Peyer's patch (tissue), 4 donors: Measurements from ENCODE around the gene SCAMP1. TPM values are rescaled to one million over a fixed set of nuclear protein-coding genes. Genes with fewer than 3 reads are reported as not detected.

Source experiments
- DNase-seq, 3 donors: peaks; one replicate each; pipeline ENCODE4 v3.0.0-alpha.2; 2017 to 2019
- H3K27ac ChIP-seq, 4 donors: fragments of 200-600 bp; sonication (generic); one replicate each; pipeline ENCODE4 v1.5.1; 2016 to 2019
- H3K27me3 ChIP-seq, 2 donors: fragments of 200-600 bp; sonication (generic); one replicate each; pipeline ENCODE4 v1.5.1; 2019
- H3K36me3 ChIP-seq, 3 donors: fragments of 200-600 bp; sonication (generic); one replicate each; pipeline ENCODE4 v1.5.1; 2016 to 2019
- H3K4me1 ChIP-seq, 4 donors: fragments of 200-600 bp; sonication (generic); one replicate each; pipeline ENCODE4 v1.5.1; 2016 to 2019
- H3K4me3 ChIP-seq, 4 donors: fragments of 200-600 bp; sonication (generic); 1 replicate in 3 of 4; 2 replicates in 1 of 4; pipeline ENCODE4 v1.5.1; 2016 to 2019; ENCODE audit warnings: mild to moderate bottlenecking in 1 of 4
- H3K9me3 ChIP-seq, 4 donors: fragments of 200-600 bp; sonication (generic); one replicate each; pipeline ENCODE4 v1.5.1; 2016 to 2019; ENCODE audit warnings: mild to moderate bottlenecking in 1 of 4
- POLR2A ChIP-seq, 2 donors: fragments of 450-650 bp; IDR thresholded peaks; one replicate each; pipeline ENCODE4 v1.5.1; 2017; ENCODE audit warnings: antibody characterized with exemption in 2 of 2, mild to moderate bottlenecking in 2 of 2, moderate library complexity in 2 of 2
- total RNA-seq, 4 donors: library from RNA; depleted of rRNA; stranded (reverse); fragments of >200 nt; gene quantifications; one replicate each; pipeline ENCODE4 v1.1.0, GENCODE V29; 2016
- TF ChIP-seq, protein P1 (sequence below), 6 experiments: fragments of 450-650 bp in 4 of 6; fragments of 200-600 bp in 2 of 6; sonication (generic) in 1 of 6; IDR thresholded peaks; one replicate each; pipeline ENCODE4 v1.5.1; 2017 to 2019; ENCODE audit warnings: antibody characterized with exemption in 6 of 6, mild to moderate bottlenecking in 3 of 6, moderate library complexity in 1 of 6

Gene SCAMP1
- total RNA-seq, 4 donors from 2014 or later = 10.6 to 17.3 (median 11.5) TPM

DNA sequence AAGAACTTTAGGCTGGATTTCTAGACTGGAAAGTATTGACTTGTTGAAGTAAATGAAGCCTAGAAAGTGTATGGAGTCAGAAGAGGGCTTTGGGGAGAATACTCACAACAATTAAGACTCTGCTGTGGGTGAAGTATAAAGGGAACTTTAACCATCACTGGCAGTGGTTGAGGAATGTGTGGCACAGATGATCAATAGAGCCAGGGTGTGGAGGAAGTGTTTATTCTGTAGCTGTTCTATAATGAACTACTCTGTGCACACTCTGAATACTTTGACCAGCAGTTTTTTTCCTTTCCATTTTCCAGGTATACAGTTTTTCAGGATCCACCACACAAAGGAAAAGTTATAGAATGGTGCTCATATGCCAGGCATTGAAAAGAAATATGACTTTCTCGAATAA lies 106.7 kb downstream of the SCAMP1 start:
- Histone ChIP-seq H3K4me3 (no peak overlapping the region), H3K27ac (no peak overlapping the region), H3K4me1 (no peaks in the 10 kb centered on the region), H3K36me3 (no peaks in the 10 kb centered on the region), H3K9me3 (no peaks in the 10 kb centered on the region), H3K27me3 (no peaks in the 10 kb centered on the region)
- DNase-seq = no peak
- no peak for TF ChIP-seq POLR2A (IDR thresholded peaks at IDR 0.05)
- TF ChIP-seq, protein P1, sequence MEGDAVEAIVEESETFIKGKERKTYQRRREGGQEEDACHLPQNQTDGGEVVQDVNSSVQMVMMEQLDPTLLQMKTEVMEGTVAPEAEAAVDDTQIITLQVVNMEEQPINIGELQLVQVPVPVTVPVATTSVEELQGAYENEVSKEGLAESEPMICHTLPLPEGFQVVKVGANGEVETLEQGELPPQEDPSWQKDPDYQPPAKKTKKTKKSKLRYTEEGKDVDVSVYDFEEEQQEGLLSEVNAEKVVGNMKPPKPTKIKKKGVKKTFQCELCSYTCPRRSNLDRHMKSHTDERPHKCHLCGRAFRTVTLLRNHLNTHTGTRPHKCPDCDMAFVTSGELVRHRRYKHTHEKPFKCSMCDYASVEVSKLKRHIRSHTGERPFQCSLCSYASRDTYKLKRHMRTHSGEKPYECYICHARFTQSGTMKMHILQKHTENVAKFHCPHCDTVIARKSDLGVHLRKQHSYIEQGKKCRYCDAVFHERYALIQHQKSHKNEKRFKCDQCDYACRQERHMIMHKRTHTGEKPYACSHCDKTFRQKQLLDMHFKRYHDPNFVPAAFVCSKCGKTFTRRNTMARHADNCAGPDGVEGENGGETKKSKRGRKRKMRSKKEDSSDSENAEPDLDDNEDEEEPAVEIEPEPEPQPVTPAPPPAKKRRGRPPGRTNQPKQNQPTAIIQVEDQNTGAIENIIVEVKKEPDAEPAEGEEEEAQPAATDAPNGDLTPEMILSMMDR (IDR thresholded peaks at IDR 0.05) = no peak

DNA sequence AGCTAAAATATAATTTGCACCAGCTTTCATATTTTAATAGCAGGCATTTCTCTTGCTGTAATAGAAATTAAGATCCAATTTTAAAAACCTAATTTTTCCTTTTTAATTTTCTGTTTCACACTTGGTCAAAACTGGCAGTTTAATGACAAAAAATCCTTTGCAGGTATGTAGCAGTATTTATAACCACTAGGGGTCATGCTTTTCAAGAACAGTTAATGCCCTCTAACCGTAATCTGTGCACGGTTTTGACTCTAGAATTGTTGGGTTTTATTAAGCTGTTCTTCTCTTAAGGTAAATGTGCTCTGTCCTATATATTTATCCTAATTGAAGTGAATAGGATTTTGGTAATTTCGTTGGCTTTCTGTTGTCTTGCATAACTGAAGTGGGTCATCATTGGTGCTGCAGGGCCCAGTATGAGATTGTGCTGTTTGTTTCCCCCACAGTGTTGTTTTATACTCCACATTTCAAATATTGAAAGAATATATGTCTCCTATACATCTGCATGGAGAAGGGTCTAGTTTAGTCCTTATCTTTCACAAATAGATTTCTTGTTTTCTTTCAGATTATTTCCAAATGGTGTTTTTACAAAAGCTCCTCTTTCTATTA lies 107.4 kb downstream of the SCAMP1 start:
- no peaks in the 10 kb centered on the region for H3K36me3 ChIP-seq
- no peak overlapping the region for H3K4me3 ChIP-seq
- TF ChIP-seq, protein P1 (IDR thresholded peaks at IDR 0.05) = peak; percentile 55 to 85 (median 78)
- TF ChIP-seq POLR2A (IDR thresholded peaks at IDR 0.05) = no peak
- H3K4me1 ChIP-seq = no peaks in the 10 kb centered on the region
- H3K27ac ChIP-seq = no peak overlapping the region
- no peaks in the 10 kb centered on the region for H3K9me3 ChIP-seq
- H3K27me3 ChIP-seq = no peaks in the 10 kb centered on the region
- no peak for DNase-seq

DNA sequence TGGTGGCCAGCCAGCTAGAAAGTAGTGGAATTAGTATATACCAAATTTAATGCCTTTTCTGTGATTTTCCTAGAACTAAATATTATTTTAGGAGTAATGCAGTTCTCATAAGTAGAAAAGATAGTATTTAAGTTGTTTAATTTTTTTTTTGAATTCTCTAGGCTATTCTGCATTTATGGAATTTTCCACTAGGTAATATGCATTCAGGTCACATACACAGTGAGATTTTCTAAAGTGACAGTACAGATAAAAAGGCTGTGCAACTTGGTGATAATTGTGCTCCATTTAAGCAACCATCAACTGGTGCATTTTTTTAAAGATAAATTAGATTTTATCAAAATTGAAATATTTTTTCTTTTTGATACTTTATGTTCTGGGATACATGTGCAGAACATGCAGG lies 111.5 kb downstream of the SCAMP1 start:
- H3K36me3 ChIP-seq = peaks cover 0 to 7% (median 0%) of the 10 kb centered on the region in 3 donors
- H3K9me3 ChIP-seq = no peaks in the 10 kb centered on the region
- H3K4me3 ChIP-seq = no peak overlapping the region
- no peaks in the 10 kb centered on the region for H3K4me1 ChIP-seq
- no peak overlapping the region for H3K27ac ChIP-seq
- TF ChIP-seq, protein P1 (IDR thresholded peaks at IDR 0.05) = no peak
- no peak for TF ChIP-seq POLR2A (IDR thresholded peaks at IDR 0.05)
- no peak for DNase-seq
- no peaks in the 10 kb centered on the region for H3K27me3 ChIP-seq

DNA sequence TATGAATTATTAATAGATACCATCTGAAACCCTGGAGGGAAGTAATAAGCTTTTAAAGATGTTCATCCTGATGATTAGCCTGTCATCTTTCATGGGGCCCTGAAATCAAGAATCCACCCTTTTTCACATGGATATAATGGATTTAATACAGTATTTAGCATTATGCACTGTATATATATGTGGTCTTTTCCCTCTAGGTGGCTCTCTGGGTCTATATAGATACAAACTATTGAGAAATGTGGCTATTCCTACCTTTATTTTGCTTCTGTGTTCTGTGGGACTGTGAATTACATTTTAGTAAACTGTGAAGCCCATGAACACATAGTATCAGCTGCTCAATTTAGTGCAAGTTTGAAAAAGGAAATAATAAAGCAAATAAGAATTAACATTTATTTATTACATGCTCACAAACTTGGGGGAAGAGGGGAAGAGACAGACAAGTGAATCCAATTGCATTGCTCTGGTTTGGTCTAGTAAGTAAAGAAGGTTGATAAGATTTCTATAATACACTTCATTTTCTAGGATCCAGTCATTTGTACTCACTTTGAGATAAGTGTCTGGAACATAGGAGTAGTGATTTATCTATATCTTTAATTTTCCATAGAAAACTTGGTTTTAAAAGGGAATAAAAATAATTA lies 112.2 kb downstream of the SCAMP1 start:
- Histone ChIP-seq H3K36me3 (peaks cover 0 to 7% (median 0%) of the 10 kb centered on the region in 3 donors), H3K27me3 (no peaks in the 10 kb centered on the region), H3K4me3 (no peak overlapping the region), H3K4me1 (no peaks in the 10 kb centered on the region), H3K27ac (no peak overlapping the region), H3K9me3 (no peaks in the 10 kb centered on the region)
- no peak for DNase-seq
- TF ChIP-seq POLR2A (IDR thresholded peaks at IDR 0.05) = no peak
- TF ChIP-seq, protein P1 (IDR thresholded peaks at IDR 0.05) = peak in 2 of 6 experiments; percentile 13 to 30

DNA sequence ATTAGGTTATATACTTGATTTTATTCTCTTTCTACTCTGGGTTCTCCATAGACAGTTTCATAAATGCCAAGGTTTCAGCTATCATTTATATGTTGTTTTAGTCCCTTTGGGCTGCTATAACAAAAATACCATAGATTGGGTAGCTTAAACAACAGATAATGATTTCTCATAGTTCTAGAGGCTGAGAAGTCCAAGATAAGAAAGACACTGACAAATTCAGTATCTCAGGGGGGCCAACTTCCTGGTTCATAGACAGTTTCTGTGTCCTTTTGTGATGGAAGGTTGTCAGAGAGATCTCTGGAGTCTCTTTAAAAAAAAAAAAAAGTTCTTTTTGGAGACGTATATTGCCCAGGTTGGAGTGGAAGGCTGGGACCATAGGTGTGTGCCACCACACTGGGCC lies 113.3 kb downstream of the SCAMP1 start:
- H3K4me3 ChIP-seq = no peak overlapping the region
- no peak for TF ChIP-seq POLR2A (IDR thresholded peaks at IDR 0.05)
- TF ChIP-seq, protein P1 (IDR thresholded peaks at IDR 0.05) = no peak

More for the DNA sequence above, 113.3 kb downstream of the SCAMP1 start:
- H3K27ac ChIP-seq = no peak overlapping the region
- H3K36me3 ChIP-seq = peaks cover 0 to 7% (median 0%) of the 10 kb centered on the region in 3 donors
- H3K4me1 ChIP-seq = no peaks in the 10 kb centered on the region
- no peak for DNase-seq
- no peaks in the 10 kb centered on the region for H3K27me3 ChIP-seq
- no peaks in the 10 kb centered on the region for H3K9me3 ChIP-seq
